Upper lobe of left lung (tissue), 4 donors: ENCODE measurements around the gene CYB561.

ENCODE experiments used
- EP300 ChIP-seq, 4 donors: sonication (generic); formaldehyde crosslinking; IDR thresholded peaks; one replicate each; pipeline ENCODE4 v1.5.1; 2017; ENCODE audit warnings: antibody characterized with exemption in 4 of 4, control low read depth in 2 of 4
- POLR2A ChIP-seq, 4 donors: fragments of 450-650 bp; IDR thresholded peaks; one replicate each; pipeline ENCODE4 v1.5.1; 2016 to 2017; ENCODE audit warnings: antibody characterized with exemption in 4 of 4, mild to moderate bottlenecking in 2 of 4
- POLR2AphosphoS5 ChIP-seq, 2 donors: sonication (generic); formaldehyde crosslinking; IDR thresholded peaks; one replicate each; pipeline ENCODE4 v1.5.1; 2017; ENCODE audit warnings: antibody characterized with exemption in 2 of 2
- TF ChIP-seq, protein P1 (sequence below), 6 experiments: fragments of 450-650 bp in 4 of 6; fragments of 200-600 bp in 2 of 6; sonication (generic) in 2 of 6; IDR thresholded peaks; one replicate each; pipeline ENCODE4 v1.5.1; 2016 to 2019; ENCODE audit warnings: antibody characterized with exemption in 6 of 6

DNA sequence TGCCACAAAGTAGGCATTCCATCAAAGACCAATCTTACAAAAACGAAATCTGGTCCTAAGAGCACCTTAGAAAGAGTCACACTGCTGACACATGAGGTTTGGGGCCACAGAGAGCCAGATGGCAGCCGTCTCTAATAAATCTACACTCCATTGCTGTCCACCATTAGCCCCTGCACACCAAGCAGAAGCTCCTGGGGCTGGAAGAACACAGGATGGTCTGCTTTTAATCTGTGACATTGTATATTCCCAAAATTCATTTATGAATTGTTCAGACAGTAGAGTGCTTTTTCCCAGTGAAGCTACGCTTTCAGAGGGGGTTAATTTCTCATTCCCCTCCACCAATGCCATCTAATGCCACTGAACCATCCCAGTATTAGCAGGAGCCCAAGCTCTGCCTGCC, 1.6 kb downstream of the CYB561 start:
- TF ChIP-seq, protein P1, sequence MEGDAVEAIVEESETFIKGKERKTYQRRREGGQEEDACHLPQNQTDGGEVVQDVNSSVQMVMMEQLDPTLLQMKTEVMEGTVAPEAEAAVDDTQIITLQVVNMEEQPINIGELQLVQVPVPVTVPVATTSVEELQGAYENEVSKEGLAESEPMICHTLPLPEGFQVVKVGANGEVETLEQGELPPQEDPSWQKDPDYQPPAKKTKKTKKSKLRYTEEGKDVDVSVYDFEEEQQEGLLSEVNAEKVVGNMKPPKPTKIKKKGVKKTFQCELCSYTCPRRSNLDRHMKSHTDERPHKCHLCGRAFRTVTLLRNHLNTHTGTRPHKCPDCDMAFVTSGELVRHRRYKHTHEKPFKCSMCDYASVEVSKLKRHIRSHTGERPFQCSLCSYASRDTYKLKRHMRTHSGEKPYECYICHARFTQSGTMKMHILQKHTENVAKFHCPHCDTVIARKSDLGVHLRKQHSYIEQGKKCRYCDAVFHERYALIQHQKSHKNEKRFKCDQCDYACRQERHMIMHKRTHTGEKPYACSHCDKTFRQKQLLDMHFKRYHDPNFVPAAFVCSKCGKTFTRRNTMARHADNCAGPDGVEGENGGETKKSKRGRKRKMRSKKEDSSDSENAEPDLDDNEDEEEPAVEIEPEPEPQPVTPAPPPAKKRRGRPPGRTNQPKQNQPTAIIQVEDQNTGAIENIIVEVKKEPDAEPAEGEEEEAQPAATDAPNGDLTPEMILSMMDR (IDR thresholded peaks at IDR 0.05) = no peak
- TF ChIP-seq EP300 (IDR thresholded peaks at IDR 0.05) (no peak), POLR2A (IDR thresholded peaks at IDR 0.05) (no peak), POLR2AphosphoS5 (IDR thresholded peaks at IDR 0.05) (no peak)
